H1 (cell line): Measurements from ENCODE around the gene RPS6KA2. TPM values are rescaled to one million over a fixed set of nuclear protein-coding genes. Genes with fewer than 3 reads are reported as not detected.

Source experiments
- CTCF ChIA-PET: fragments of 300-600 bp; sonication (Branson Sonifier 250); formaldehyde crosslinking; loops from one replicate; lab custom pipeline; 2021; ENCODE audit not compliant: partially characterized antibody; lab: Charles Lee
- POLR2A ChIA-PET: fragments of 300-600 bp; sonication (Branson Sonifier 250); formaldehyde crosslinking; loops from one replicate; lab custom pipeline; 2021; ENCODE audit warnings: inconsistent platforms; ENCODE audit not compliant: partially characterized antibody; lab: Charles Lee
- DNase-seq, 2 experiments: peaks; one replicate each; pipeline versions ENCODE4 v3.0.0 to v3.0.0-alpha.2; 2010 to 2022; ENCODE audit warnings: low spot score in 2 of 2, low read depth in 1 of 2, mixed read lengths in 1 of 2
- FAIRE-seq: peaks from 2 replicates; lab custom pipeline; 2011; peaks lifted over from hg19 to GRCh38; lab: Jason Lieb, UNC
- H2AFZ ChIP-seq: 2 replicates; pipeline ENCODE4 v1.8.1; 2012; ENCODE audit warnings: low read length, inconsistent platforms
- H2AK5ac ChIP-seq: 2 replicates; pipeline ENCODE4 v1.6.1; 2013; ENCODE audit warnings: low read depth, low read length
- H2BK120ac ChIP-seq: replicated peaks from 2 replicates; pipeline ENCODE3; 2013; ENCODE audit warnings: low read depth, low read length, inconsistent platforms
- H2BK12ac ChIP-seq: 2 replicates; pipeline ENCODE4 v1.6.1; 2013; ENCODE audit warnings: low read depth, low read length
- H2BK15ac ChIP-seq: 2 replicates; pipeline ENCODE4 v1.6.1; 2013; ENCODE audit warnings: low read length
- H2BK20ac ChIP-seq: 2 replicates; pipeline ENCODE4 v1.6.1; 2013; ENCODE audit warnings: low read length
- H2BK5ac ChIP-seq: 2 replicates; pipeline ENCODE4 v1.6.1; 2013; ENCODE audit warnings: low read depth, low read length
- H3K14ac ChIP-seq: 2 replicates; pipeline ENCODE4 v1.6.1; 2013; ENCODE audit warnings: inconsistent platforms; ENCODE audit not compliant: insufficient read length
- H3K18ac ChIP-seq: 2 replicates; pipeline ENCODE4 v1.6.1; 2013; ENCODE audit warnings: low read length; ENCODE audit errors: extremely low read depth
- H3K23ac ChIP-seq: 2 replicates; pipeline ENCODE4 v1.6.1; 2013; ENCODE audit warnings: inconsistent platforms; ENCODE audit not compliant: insufficient read length
- H3K23me2 ChIP-seq: 2 replicates; pipeline ENCODE4 v1.6.1; 2013; ENCODE audit warnings: low read depth, low read length
- H3K27ac ChIP-seq: 2 replicates; pipeline ENCODE4 v1.6.1; 2011; ENCODE audit warnings: low read depth, low read length, inconsistent platforms
- H3K27me3 ChIP-seq, 4 experiments: replicated peaks in 1 of 4; 1 replicate in 1 of 4; 2 replicates in 3 of 4; pipeline versions ENCODE4 v1.6.1 to v1.8.1; 2011 to 2013; ENCODE audit warnings: low read length in 3 of 4, mild to moderate bottlenecking in 3 of 4, inconsistent platforms in 2 of 4, mixed read lengths in 2 of 4, moderate library complexity in 1 of 4; ENCODE audit not compliant: control insufficient read depth in 3 of 4, insufficient read depth in 3 of 4; ENCODE audit errors: extremely low read depth in 1 of 4
- H3K36me3 ChIP-seq, 4 experiments: 2 replicates each; pipeline versions ENCODE4 v1.6.1 to v1.8.1; 2011 to 2013; ENCODE audit warnings: mild to moderate bottlenecking in 4 of 4, low read length in 3 of 4, moderate library complexity in 2 of 4, control low read depth in 1 of 4, inconsistent platforms in 1 of 4; ENCODE audit not compliant: insufficient read depth in 4 of 4, control insufficient read depth in 2 of 4
- H3K4ac ChIP-seq: replicated peaks from 2 replicates; pipeline ENCODE3; 2013; ENCODE audit warnings: low read length, low read depth, mixed read lengths, inconsistent platforms; ENCODE audit not compliant: insufficient read length
- H3K4me1 ChIP-seq, 4 experiments: replicated peaks in 1 of 4; 1 replicate in 1 of 4; 2 replicates in 3 of 4; pipeline versions ENCODE4 v1.6.1 to v1.8.1; 2011 to 2013; ENCODE audit warnings: low read length in 3 of 4, inconsistent platforms in 2 of 4, mixed read lengths in 1 of 4; ENCODE audit not compliant: insufficient read depth in 4 of 4, control insufficient read depth in 3 of 4
- H3K4me2 ChIP-seq, 2 experiments: 2 replicates each; pipeline versions ENCODE4 v1.6.1 to v1.8.1; 2011 to 2013; ENCODE audit warnings: low read depth in 2 of 2, low read length in 2 of 2, control low read depth in 1 of 2, inconsistent platforms in 1 of 2, mild to moderate bottlenecking in 1 of 2; ENCODE audit not compliant: insufficient read depth in 1 of 2
- H3K4me3 ChIP-seq, 4 experiments: fragments of 200-600, 300-600 bp in 1 of 4; sonication (generic), shearing (Covaris generic), sonication (Bioruptor Twin) in 1 of 4; 2 replicates each; pipeline versions ENCODE4 v1.5.1 to v1.8.1; 2011 to 2016; ENCODE audit warnings: low read length in 4 of 4, low read depth in 3 of 4, control low read depth in 2 of 4, inconsistent platforms in 2 of 4, mild to moderate bottlenecking in 2 of 4, mixed read lengths in 1 of 4, moderate library complexity in 1 of 4; ENCODE audit not compliant: insufficient read depth in 2 of 4; ENCODE audit errors: extremely low read depth in 1 of 4
- H3K56ac ChIP-seq: replicated peaks from 2 replicates; pipeline ENCODE3; 2013; ENCODE audit warnings: low read depth, mild to moderate bottlenecking, mixed read lengths, low read length, inconsistent platforms; ENCODE audit not compliant: insufficient read length
- H3K79me1 ChIP-seq: 2 replicates; pipeline ENCODE4 v1.6.1; 2013; ENCODE audit warnings: low read depth, low read length, control low read depth
- H3K79me2 ChIP-seq, 2 experiments: 2 replicates each; pipeline versions ENCODE4 v1.6.1 to v1.8.1; 2012 to 2013; ENCODE audit warnings: low read length in 2 of 2, mild to moderate bottlenecking in 2 of 2, inconsistent platforms in 1 of 2; ENCODE audit not compliant: insufficient read depth in 2 of 2, control insufficient read depth in 1 of 2
- H3K9ac ChIP-seq, 4 experiments: replicated peaks in 1 of 4; 1 replicate in 1 of 4; 2 replicates in 3 of 4; pipeline versions ENCODE4 v1.6.1 to v1.8.1; 2011 to 2013; ENCODE audit warnings: low read depth in 3 of 4, low read length in 3 of 4, control low read depth in 2 of 4, mild to moderate bottlenecking in 2 of 4, moderate library complexity in 2 of 4, inconsistent platforms in 1 of 4; ENCODE audit errors: extremely low read depth in 1 of 4
- H3K9me3 ChIP-seq, 2 experiments: 2 replicates each; pipeline versions ENCODE4 v1.6.1 to v1.8.1; 2012 to 2013; ENCODE audit warnings: mild to moderate bottlenecking in 2 of 2, moderate library complexity in 2 of 2, control low read depth in 1 of 2, inconsistent platforms in 1 of 2, low read depth in 1 of 2, low read length in 1 of 2, mixed read lengths in 1 of 2; ENCODE audit not compliant: insufficient read depth in 2 of 2
- H4K20me1 ChIP-seq, 2 experiments: replicated peaks in 1 of 2; 2 replicates each; pipeline versions ENCODE3 to v1.8.1; 2011 to 2013; ENCODE audit warnings: inconsistent platforms in 2 of 2, low read length in 2 of 2, mild to moderate bottlenecking in 1 of 2; ENCODE audit not compliant: insufficient read depth in 2 of 2, control insufficient read depth in 1 of 2
- H4K5ac ChIP-seq: 2 replicates; pipeline ENCODE4 v1.6.1; 2013; ENCODE audit warnings: low read length, low read depth, mixed read lengths, inconsistent platforms; ENCODE audit not compliant: insufficient read length
- H4K8ac ChIP-seq: 2 replicates; pipeline ENCODE4 v1.8.0; 2013; ENCODE audit warnings: mild to moderate bottlenecking, moderate library complexity, low read length, inconsistent platforms; ENCODE audit not compliant: insufficient read depth; ENCODE audit errors: extremely low read depth
- H4K91ac ChIP-seq: replicated peaks from 2 replicates; pipeline ENCODE3; 2013; ENCODE audit warnings: low read length, mixed read lengths, inconsistent platforms; ENCODE audit not compliant: insufficient read length
- BRCA1 ChIP-seq: IDR thresholded peaks from 2 replicates; pipeline ENCODE4 v1.6.1; 2012; ENCODE audit warnings: low read depth, low read length, improper control_type of control experiment
- CTCF ChIP-seq, 3 experiments: IDR thresholded peaks; 1 replicate in 2 of 3; 2 replicates in 1 of 3; pipeline versions ENCODE4 v1.5.1 to v1.6.1; 2011; ENCODE audit warnings: low read length in 3 of 3, mild to moderate bottlenecking in 3 of 3, inconsistent platforms in 2 of 3, low read depth in 1 of 3, moderate library complexity in 1 of 3; ENCODE audit not compliant: insufficient read depth in 1 of 3; ENCODE audit errors: control extremely low read depth in 1 of 3
- E2F6 ChIP-seq: IDR thresholded peaks from 2 replicates; pipeline ENCODE4 v1.6.1; 2012; ENCODE audit warnings: inconsistent platforms
- EGR1 ChIP-seq: IDR thresholded peaks from 2 replicates; pipeline ENCODE4 v1.6.1; 2011; ENCODE audit warnings: low read depth, low read length, borderline replicate concordance
- JUND ChIP-seq: IDR thresholded peaks from 2 replicates; pipeline ENCODE4 v1.6.1; 2011; ENCODE audit warnings: mild to moderate bottlenecking, improper control_type of control experiment, low read length
- KDM4A ChIP-seq: IDR thresholded peaks from one replicate; pipeline ENCODE4 v1.7.1; 2012; ENCODE audit warnings: low read depth, mild to moderate bottlenecking, moderate library complexity, low read length, inconsistent platforms; ENCODE audit not compliant: severe bottlenecking
- SIN3A ChIP-seq, 2 experiments: IDR thresholded peaks in 1 of 2; conservative IDR thresholded peaks in 1 of 2; 2 replicates each; pipeline ENCODE4 v1.6.1; 2011 to 2012; ENCODE audit warnings: low read length in 2 of 2, improper control_type of control experiment in 1 of 2, low read depth in 1 of 2, mild to moderate bottlenecking in 1 of 2
- SP1 ChIP-seq: IDR thresholded peaks from 2 replicates; pipeline ENCODE4 v1.6.1; 2011; ENCODE audit warnings: low read depth, low read length
- SRF ChIP-seq: IDR thresholded peaks from 2 replicates; pipeline ENCODE4 v1.6.1; 2011; ENCODE audit warnings: mild to moderate bottlenecking, low read depth, low read length, moderate library complexity
- WGBS, 2 experiments: shearing (Covaris generic) in 1 of 2; methylation state at CpG; one replicate each; pipeline versions ENCODE4 v1.1.6 to v1.1.7; 2013 to 2015; ENCODE audit warnings: low lambda C conversion rate in 2 of 2, mixed read lengths in 2 of 2, inconsistent platforms in 1 of 2, low coverage in 1 of 2, missing lambda C conversion rate in 1 of 2; ENCODE audit not compliant: insufficient replicate concordance in 2 of 2, insufficient coverage in 1 of 2, insufficient read length in 1 of 2; ENCODE audit errors: extremely low coverage in 1 of 2, missing lambda C conversion rate in 1 of 2; 5-methylcytosine and 5-hydroxymethylcytosine counted together
- polyA plus RNA-seq, 7 experiments: library from polyadenylated mRNA; depleted of rRNA in 3 of 7; stranded (reverse) in 5 of 7; unstranded in 2 of 7; fragments of >200 nt in 5 of 7; fragments of 200-250 nt in 2 of 7; gene quantifications; 1 replicate in 5 of 7; 2 replicates in 1 of 7; 4 replicates in 1 of 7; pipeline versions ENCODE4 v1.2.1 to v1.2.3, GENCODE V29; 2011 to 2013; ENCODE audit warnings: missing spikeins in 2 of 7, mixed read lengths in 2 of 7
- total RNA-seq: library from RNA; stranded (reverse); fragmentation: NEBNext Ultra II Directional; extraction: Animal tissue kit (Norgen Biotek cat#: 25700); gene quantifications from 2 replicates; pipeline ENCODE4 v1.2.1, GENCODE V29; 2021
- TF ChIP-seq, protein P1 (sequence below): IDR thresholded peaks from 2 replicates; pipeline ENCODE4 v1.6.1; 2012; ENCODE audit warnings: inconsistent platforms

Gene RPS6KA2
- total and polyA plus RNA-seq, 2 of the 8 experiments (the other 6 are each of a cell fraction or from before 2014, with no cell fraction given): 8.8 to 25.7 TPM

- Histone ChIP-seq H3K4ac (no peak overlapping the region), H3K4me1 (peaks cover 0 to 3% (median 0%) of the 10 kb centered on the region in 4 experiments; a peak in 2 of 7 replicates), H3K56ac (no peak overlapping the region), H4K5ac (no peak overlapping the region), H2BK20ac (no peak overlapping the region), H3K79me2 (no peaks in the 10 kb centered on the region), H4K91ac (no peak overlapping the region), H2AFZ (no peak overlapping the region), H3K79me1 (no peaks in the 10 kb centered on the region; the same call in 1 of the 2 replicates), H4K8ac (no peak overlapping the region), H2BK5ac (no peak overlapping the region), H3K27me3 (no peaks in the 10 kb centered on the region), H2BK15ac (no peak overlapping the region), H2BK120ac (no peak overlapping the region), H3K18ac (no peak overlapping the region), H3K9ac (no peak overlapping the region), H3K36me3 (peaks cover 0 to 5% (median 1%) of the 10 kb centered on the region in 4 experiments; a peak in 5 of 8 replicates), H3K4me2 (no peak overlapping the region), H3K14ac (no peak overlapping the region), H3K23ac (no peak overlapping the region), H3K27ac (no peak overlapping the region), H2AK5ac (no peak overlapping the region), H3K9me3 (no peaks in the 10 kb centered on the region), H2BK12ac (no peak overlapping the region), H4K20me1 (peaks cover 0 to 8% of the 10 kb centered on the region in 2 experiments), H3K4me3 (no peak overlapping the region), H3K23me2 (peaks cover 12% of the 10 kb centered on the region; the same call in 1 of the 2 replicates)
- POLR2A ChIA-PET: no interaction called here
- DNase-seq (no peak), FAIRE-seq (no peak)
- 89% methylated on average over 16 of the region's 17 CpGs; no CpG with 5 or more reads in 1 of the 2 experiments for WGBS, 2 experiments
- CTCF ChIA-PET: no interaction called here
- TF ChIP-seq SP1 (no peak), EGR1 (no peak), KDM4A (no peak), SIN3A (conservative IDR thresholded peaks at IDR 0.05 in 1 of 2, IDR thresholded peaks at IDR 0.05 in 1 of 2; ENCODE audit: low read depth in 1 of 2, low read length in 2 of 2) (no peak), CTCF (IDR thresholded peaks at IDR 0.05; ENCODE audit: control extremely low read depth in 1 of 3, insufficient read depth in 1 of 3, low read depth in 1 of 3, low read length in 3 of 3) (no peak), BRCA1 (no peak), E2F6 (no peak), SRF (no peak), JUND (no peak)
- TF ChIP-seq, protein P1, sequence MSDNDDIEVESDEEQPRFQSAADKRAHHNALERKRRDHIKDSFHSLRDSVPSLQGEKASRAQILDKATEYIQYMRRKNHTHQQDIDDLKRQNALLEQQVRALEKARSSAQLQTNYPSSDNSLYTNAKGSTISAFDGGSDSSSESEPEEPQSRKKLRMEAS: no peak
Observed at GRCh38 chr6:166413491-166413951, 213.5 kb downstream of the RPS6KA2 start.
